LoVo (cell line): ENCODE results near the gene ZNF10.

Source experiments
- DNase-seq: peaks from one replicate; pipeline ENCODE4 v3.0.0-alpha.2; 2016; ENCODE audit warnings: low spot score

ZNF10 gene

DNA sequence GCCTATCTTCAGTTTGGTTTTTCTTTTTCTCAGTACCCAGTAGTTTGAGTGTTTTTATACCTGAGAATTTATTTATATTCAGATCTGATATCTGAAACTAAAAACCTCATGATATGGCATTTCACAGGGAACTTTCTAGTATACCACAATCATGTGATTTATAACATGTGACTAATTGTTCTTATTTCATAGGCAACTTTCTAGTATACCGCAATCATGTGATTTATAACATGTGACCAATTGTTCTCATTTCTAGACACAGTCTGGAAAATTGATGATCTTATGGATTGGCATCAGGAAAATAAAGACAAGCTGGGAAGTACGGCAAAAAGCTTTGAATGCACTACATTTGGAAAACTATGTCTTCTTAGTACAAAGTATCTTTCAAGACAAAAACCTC is 71.5 kb downstream of the ZNF10 start:
- DNase-seq: no peak

DNA sequence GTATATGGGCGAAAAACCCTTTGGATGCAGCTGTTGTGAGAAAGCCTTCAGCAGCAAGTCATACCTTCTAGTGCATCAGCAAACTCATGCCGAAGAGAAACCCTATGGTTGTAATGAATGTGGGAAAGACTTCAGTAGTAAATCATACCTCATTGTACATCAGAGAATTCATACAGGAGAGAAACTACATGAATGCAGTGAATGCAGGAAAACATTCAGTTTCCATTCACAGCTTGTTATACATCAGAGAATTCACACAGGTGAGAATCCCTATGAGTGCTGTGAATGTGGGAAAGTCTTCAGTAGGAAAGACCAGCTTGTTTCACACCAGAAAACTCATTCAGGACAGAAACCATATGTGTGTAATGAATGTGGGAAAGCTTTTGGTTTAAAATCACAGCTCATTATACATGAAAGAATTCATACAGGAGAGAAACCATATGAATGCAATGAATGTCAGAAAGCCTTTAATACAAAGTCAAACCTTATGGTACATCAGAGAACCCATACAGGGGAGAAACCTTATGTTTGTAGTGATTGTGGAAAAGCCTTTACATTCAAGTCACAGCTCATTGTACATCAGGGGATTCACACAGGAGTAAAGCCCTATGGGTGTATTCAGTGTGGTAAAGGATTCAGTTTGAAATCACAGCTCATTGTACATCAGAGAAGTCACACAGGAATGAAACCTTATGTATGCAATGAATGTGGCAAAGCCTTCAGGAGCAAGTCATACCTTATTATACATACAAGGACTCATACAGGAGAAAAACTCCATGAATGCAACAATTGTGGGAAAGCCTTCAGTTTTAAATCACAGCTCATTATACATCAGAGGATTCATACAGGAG is 72.3 kb downstream of the ZNF10 start:
- DNase-seq: no peak

DNA sequence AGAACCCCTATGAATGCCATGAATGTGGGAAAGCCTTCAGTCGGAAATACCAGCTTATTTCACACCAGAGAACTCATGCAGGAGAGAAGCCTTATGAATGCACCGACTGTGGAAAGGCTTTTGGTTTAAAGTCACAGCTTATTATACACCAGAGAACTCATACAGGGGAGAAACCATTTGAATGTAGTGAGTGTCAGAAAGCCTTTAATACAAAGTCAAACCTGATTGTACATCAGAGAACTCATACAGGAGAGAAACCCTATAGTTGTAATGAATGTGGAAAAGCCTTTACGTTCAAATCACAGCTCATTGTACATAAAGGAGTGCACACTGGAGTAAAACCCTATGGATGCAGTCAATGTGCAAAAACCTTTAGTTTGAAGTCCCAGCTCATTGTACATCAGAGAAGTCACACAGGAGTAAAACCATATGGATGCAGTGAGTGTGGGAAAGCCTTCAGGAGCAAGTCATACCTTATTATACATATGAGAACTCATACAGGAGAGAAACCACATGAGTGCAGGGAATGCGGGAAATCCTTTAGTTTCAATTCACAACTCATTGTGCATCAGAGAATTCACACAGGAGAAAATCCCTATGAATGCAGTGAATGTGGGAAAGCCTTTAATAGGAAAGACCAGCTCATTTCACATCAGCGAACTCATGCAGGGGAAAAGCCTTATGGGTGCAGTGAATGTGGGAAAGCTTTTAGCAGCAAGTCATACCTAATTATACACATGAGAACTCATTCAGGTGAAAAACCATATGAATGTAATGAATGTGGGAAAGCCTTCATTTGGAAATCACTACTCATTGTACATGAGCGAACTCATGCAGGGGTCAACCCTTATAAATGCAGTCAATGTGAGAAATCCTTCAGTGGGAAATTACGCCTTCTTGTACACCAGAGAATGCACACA is 73.2 kb downstream of the ZNF10 start:
- no peak for DNase-seq

DNA sequence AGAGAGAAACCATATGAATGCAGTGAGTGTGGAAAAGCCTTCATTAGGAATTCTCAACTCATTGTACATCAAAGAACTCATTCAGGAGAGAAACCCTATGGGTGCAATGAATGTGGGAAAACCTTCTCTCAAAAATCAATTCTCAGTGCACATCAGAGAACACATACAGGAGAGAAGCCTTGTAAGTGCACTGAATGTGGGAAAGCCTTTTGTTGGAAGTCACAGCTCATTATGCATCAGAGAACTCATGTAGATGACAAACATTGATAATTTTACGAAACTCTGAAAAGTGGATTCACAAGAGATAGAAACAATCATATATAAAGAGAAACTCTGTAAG is 73.8 kb downstream of the ZNF10 start:
- DNase-seq: no peak

DNA sequence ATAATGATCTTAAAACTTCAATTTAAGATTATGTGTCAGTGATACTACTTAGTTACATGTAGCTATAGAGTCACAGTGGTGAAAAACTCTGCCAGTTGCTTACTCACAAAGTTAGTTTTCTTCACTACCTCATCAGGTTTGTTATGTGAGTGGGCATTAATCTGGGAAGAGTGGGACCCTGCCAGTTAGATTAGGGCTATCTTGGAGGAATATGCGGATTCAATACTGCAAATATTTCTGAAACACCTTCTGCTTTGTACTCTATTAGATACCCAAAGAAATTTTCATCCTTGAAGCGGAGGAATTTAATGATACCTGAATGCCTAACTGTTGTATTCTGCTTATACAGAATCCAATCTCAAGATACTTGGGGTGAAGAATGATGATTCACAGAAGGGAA is 76.0 kb downstream of the ZNF10 start:
- no peak for DNase-seq
